GM23338 (cell line): Measurements from ENCODE around the gene ZNF23.

Experiments used
- CREB1 ChIP-seq: fragments of 250-450 bp; sonication (Bioruptor Pico); IDR thresholded peaks from 2 replicates; pipeline ENCODE4 v1.5.0; 2020; ENCODE audit warnings: low read depth, mild to moderate bottlenecking, moderate library complexity
- EZH2 ChIP-seq: fragments of 200-600 bp; sonication (generic); IDR thresholded peaks from one replicate; pipeline ENCODE4 v1.8.0; 2017; ENCODE audit warnings: antibody characterized with exemption, mild to moderate bottlenecking, low read depth; ENCODE audit not compliant: unreplicated experiment
- EZH2phosphoT487 ChIP-seq: fragments of 200-600 bp; sonication (generic); IDR thresholded peaks from one replicate; pipeline ENCODE4 v1.8.1; 2018; ENCODE audit warnings: antibody characterized with exemption; ENCODE audit not compliant: unreplicated experiment
- JUNB ChIP-seq: IDR thresholded peaks from one replicate; pipeline ENCODE4 v1.6.1; 2016; ENCODE audit warnings: antibody characterized with exemption; ENCODE audit not compliant: unreplicated experiment
- NANOG ChIP-seq: IDR thresholded peaks from 2 replicates; pipeline ENCODE4 v1.6.1; 2016; ENCODE audit warnings: antibody characterized with exemption, borderline replicate concordance
- POLR2AphosphoS5 ChIP-seq: IDR thresholded peaks from 2 replicates; pipeline ENCODE4 v1.6.1; 2016; ENCODE audit warnings: antibody characterized with exemption, low read depth
- STAT1 ChIP-seq: IDR thresholded peaks from one replicate; pipeline ENCODE4 v1.6.1; 2016; ENCODE audit warnings: antibody characterized with exemption; ENCODE audit not compliant: unreplicated experiment
- ZNF114 ChIP-seq: fragments of 250-450 bp; sonication (Bioruptor Pico); IDR thresholded peaks from 2 replicates; pipeline ENCODE4 v1.5.0; 2020; ENCODE audit warnings: mild to moderate bottlenecking, moderate library complexity
- ZNF331 ChIP-seq: fragments of 250-450 bp; sonication (Bioruptor Pico); IDR thresholded peaks from 2 replicates; pipeline ENCODE4 v1.5.0; 2020; ENCODE audit warnings: low read depth, mild to moderate bottlenecking, moderate library complexity
- TF ChIP-seq, protein P1 (sequence below), 2 experiments: fragments of 200-600 bp in 1 of 2; sonication (generic) in 1 of 2; conservative IDR thresholded peaks; 2 replicates each; pipeline versions ENCODE4 v1.5.1 to v1.6.1; 2016 to 2017; ENCODE audit warnings: antibody characterized with exemption in 2 of 2, low read depth in 2 of 2, mild to moderate bottlenecking in 2 of 2, moderate library complexity in 1 of 2
- TF ChIP-seq, protein P2 (sequence below): IDR thresholded peaks from one replicate; pipeline ENCODE4 v1.6.1; 2018; ENCODE audit warnings: antibody characterized with exemption; ENCODE audit not compliant: unreplicated experiment
- TF ChIP-seq, protein P3 (sequence below): IDR thresholded peaks from 2 replicates; pipeline ENCODE4 v1.6.1; 2016; ENCODE audit warnings: antibody characterized with exemption
- TF ChIP-seq, protein P4 (sequence below): fragments of 250-450 bp; sonication (Bioruptor Pico); IDR thresholded peaks from 2 replicates; pipeline ENCODE4 v1.5.0; 2020; ENCODE audit warnings: mild to moderate bottlenecking, moderate library complexity

DNA sequence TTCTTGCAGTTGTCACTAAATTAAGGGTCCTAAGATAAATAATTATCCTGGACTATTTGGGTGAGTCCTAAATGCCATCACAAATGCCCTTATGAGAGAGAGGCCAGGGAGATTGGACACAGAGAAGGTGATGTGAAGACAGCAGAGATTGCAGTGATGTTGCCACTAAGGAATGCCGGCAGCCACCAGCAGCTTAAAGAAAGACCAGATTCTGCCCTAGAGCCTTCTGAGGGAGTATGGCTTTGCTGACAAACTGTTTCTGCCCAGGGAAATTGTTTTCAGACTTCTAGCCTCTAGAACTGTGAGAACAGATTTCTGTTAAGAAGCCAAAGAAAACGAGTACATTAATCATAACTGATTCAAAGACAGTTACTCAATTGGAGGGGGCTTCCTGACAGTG lies 10.0 kb upstream of the ZNF23 start:
- TF ChIP-seq EZH2 = no peak
- TF ChIP-seq, protein P1, sequence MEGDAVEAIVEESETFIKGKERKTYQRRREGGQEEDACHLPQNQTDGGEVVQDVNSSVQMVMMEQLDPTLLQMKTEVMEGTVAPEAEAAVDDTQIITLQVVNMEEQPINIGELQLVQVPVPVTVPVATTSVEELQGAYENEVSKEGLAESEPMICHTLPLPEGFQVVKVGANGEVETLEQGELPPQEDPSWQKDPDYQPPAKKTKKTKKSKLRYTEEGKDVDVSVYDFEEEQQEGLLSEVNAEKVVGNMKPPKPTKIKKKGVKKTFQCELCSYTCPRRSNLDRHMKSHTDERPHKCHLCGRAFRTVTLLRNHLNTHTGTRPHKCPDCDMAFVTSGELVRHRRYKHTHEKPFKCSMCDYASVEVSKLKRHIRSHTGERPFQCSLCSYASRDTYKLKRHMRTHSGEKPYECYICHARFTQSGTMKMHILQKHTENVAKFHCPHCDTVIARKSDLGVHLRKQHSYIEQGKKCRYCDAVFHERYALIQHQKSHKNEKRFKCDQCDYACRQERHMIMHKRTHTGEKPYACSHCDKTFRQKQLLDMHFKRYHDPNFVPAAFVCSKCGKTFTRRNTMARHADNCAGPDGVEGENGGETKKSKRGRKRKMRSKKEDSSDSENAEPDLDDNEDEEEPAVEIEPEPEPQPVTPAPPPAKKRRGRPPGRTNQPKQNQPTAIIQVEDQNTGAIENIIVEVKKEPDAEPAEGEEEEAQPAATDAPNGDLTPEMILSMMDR (conservative IDR thresholded peaks at IDR 0.05; ENCODE audit: low read depth in 2 of 2) = no peak
- no peak for TF ChIP-seq POLR2AphosphoS5
- TF ChIP-seq EZH2phosphoT487 = no peak
- no peak for TF ChIP-seq ZNF114
- TF ChIP-seq, protein P2, sequence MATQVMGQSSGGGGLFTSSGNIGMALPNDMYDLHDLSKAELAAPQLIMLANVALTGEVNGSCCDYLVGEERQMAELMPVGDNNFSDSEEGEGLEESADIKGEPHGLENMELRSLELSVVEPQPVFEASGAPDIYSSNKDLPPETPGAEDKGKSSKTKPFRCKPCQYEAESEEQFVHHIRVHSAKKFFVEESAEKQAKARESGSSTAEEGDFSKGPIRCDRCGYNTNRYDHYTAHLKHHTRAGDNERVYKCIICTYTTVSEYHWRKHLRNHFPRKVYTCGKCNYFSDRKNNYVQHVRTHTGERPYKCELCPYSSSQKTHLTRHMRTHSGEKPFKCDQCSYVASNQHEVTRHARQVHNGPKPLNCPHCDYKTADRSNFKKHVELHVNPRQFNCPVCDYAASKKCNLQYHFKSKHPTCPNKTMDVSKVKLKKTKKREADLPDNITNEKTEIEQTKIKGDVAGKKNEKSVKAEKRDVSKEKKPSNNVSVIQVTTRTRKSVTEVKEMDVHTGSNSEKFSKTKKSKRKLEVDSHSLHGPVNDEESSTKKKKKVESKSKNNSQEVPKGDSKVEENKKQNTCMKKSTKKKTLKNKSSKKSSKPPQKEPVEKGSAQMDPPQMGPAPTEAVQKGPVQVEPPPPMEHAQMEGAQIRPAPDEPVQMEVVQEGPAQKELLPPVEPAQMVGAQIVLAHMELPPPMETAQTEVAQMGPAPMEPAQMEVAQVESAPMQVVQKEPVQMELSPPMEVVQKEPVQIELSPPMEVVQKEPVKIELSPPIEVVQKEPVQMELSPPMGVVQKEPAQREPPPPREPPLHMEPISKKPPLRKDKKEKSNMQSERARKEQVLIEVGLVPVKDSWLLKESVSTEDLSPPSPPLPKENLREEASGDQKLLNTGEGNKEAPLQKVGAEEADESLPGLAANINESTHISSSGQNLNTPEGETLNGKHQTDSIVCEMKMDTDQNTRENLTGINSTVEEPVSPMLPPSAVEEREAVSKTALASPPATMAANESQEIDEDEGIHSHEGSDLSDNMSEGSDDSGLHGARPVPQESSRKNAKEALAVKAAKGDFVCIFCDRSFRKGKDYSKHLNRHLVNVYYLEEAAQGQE = no peak
- no peak for TF ChIP-seq JUNB
- TF ChIP-seq, protein P3, sequence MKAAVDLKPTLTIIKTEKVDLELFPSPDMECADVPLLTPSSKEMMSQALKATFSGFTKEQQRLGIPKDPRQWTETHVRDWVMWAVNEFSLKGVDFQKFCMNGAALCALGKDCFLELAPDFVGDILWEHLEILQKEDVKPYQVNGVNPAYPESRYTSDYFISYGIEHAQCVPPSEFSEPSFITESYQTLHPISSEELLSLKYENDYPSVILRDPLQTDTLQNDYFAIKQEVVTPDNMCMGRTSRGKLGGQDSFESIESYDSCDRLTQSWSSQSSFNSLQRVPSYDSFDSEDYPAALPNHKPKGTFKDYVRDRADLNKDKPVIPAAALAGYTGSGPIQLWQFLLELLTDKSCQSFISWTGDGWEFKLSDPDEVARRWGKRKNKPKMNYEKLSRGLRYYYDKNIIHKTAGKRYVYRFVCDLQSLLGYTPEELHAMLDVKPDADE = no peak
- TF ChIP-seq CREB1 (CRISPR knock-in tag) = no peak
- TF ChIP-seq STAT1 = no peak
- no peak for TF ChIP-seq NANOG
- TF ChIP-seq ZNF331 (CRISPR knock-in tag) = no peak
- TF ChIP-seq, protein P4, sequence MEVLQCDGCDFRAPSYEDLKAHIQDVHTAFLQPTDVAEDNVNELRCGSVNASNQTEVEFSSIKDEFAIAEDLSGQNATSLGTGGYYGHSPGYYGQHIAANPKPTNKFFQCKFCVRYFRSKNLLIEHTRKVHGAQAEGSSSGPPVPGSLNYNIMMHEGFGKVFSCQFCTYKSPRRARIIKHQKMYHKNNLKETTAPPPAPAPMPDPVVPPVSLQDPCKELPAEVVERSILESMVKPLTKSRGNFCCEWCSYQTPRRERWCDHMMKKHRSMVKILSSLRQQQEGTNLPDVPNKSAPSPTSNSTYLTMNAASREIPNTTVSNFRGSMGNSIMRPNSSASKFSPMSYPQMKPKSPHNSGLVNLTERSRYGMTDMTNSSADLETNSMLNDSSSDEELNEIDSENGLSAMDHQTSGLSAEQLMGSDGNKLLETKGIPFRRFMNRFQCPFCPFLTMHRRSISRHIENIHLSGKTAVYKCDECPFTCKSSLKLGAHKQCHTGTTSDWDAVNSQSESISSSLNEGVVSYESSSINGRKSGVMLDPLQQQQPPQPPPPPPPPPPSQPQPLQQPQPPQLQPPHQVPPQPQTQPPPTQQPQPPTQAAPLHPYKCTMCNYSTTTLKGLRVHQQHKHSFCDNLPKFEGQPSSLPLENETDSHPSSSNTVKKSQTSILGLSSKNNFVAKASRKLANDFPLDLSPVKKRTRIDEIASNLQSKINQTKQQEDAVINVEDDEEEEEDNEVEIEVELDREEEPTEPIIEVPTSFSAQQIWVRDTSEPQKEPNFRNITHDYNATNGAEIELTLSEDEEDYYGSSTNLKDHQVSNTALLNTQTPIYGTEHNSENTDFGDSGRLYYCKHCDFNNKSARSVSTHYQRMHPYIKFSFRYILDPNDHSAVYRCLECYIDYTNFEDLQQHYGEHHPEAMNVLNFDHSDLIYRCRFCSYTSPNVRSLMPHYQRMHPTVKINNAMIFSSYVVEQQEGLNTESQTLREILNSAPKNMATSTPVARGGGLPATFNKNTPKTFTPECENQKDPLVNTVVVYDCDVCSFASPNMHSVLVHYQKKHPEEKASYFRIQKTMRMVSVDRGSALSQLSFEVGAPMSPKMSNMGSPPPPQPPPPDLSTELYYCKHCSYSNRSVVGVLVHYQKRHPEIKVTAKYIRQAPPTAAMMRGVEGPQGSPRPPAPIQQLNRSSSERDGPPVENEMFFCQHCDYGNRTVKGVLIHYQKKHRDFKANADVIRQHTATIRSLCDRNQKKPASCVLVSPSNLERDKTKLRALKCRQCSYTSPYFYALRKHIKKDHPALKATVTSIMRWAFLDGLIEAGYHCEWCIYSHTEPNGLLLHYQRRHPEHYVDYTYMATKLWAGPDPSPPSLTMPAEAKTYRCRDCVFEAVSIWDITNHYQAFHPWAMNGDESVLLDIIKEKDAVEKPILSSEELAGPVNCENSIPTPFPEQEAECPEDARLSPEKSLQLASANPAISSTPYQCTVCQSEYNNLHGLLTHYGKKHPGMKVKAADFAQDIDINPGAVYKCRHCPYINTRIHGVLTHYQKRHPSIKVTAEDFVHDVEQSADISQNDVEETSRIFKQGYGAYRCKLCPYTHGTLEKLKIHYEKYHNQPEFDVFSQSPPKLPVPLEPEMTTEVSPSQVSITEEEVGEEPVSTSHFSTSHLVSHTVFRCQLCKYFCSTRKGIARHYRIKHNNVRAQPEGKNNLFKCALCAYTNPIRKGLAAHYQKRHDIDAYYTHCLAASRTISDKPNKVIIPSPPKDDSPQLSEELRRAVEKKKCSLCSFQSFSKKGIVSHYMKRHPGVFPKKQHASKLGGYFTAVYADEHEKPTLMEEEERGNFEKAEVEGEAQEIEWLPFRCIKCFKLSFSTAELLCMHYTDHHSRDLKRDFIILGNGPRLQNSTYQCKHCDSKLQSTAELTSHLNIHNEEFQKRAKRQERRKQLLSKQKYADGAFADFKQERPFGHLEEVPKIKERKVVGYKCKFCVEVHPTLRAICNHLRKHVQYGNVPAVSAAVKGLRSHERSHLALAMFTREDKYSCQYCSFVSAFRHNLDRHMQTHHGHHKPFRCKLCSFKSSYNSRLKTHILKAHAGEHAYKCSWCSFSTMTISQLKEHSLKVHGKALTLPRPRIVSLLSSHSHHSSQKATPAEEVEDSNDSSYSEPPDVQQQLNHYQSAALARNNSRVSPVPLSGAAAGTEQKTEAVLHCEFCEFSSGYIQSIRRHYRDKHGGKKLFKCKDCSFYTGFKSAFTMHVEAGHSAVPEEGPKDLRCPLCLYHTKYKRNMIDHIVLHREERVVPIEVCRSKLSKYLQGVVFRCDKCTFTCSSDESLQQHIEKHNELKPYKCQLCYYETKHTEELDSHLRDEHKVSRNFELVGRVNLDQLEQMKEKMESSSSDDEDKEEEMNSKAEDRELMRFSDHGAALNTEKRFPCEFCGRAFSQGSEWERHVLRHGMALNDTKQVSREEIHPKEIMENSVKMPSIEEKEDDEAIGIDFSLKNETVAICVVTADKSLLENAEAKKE = no peak
